Lung (tissue), 12 donors: ENCODE results near the gene TBK1. TPM values are rescaled to one million over a fixed set of nuclear protein-coding genes. Genes with fewer than 3 reads are reported as not detected.
"Not testable (repeated sequence)": the region's sequence is repeated elsewhere in the genome, so short reads cannot be mapped to it uniquely, and the experiment has no call there.

Source experiments
- ATAC-seq: fragments of 200-7000 bp; cut with Tn5 transposase; one replicate; pipeline ENCODE4 v1.9.1; 2020; ENCODE audit warnings: moderate number of reproducible peaks; ENCODE audit not compliant: insufficient read depth, low FRiP score
- DNase-seq, 3 donors: peaks; one replicate each; pipeline ENCODE4 v3.0.0-alpha.2; 2013 to 2017
- H3K27ac ChIP-seq, 2 donors: one replicate each; pipeline ENCODE4 v1.5.1; 2013; ENCODE audit warnings: mild to moderate bottlenecking in 2 of 2, moderate library complexity in 2 of 2, control low read depth in 1 of 2, inconsistent platforms in 1 of 2, low read depth in 1 of 2, low read length in 1 of 2
- H3K27me3 ChIP-seq, 3 donors: one replicate each; pipeline ENCODE4 v1.5.1; 2013; ENCODE audit warnings: low read length in 2 of 3; ENCODE audit not compliant: control insufficient read depth in 3 of 3, insufficient read depth in 3 of 3
- H3K36me3 ChIP-seq, 4 donors: one replicate each; pipeline ENCODE4 v1.5.1; 2013; ENCODE audit warnings: low read length in 4 of 4, mild to moderate bottlenecking in 1 of 4, moderate library complexity in 1 of 4; ENCODE audit not compliant: control insufficient read depth in 4 of 4, insufficient read depth in 4 of 4
- H3K4me1 ChIP-seq, 5 donors: one replicate each; pipeline ENCODE4 v1.5.1; 2013; ENCODE audit warnings: low read length in 5 of 5, mild to moderate bottlenecking in 2 of 5, moderate library complexity in 1 of 5; ENCODE audit not compliant: control insufficient read depth in 5 of 5, insufficient read depth in 5 of 5
- H3K4me3 ChIP-seq: one replicate; pipeline ENCODE4 v1.5.1; 2013; ENCODE audit warnings: mild to moderate bottlenecking, control low read depth, moderate library complexity
- H3K9ac ChIP-seq, 2 donors: one replicate each; pipeline ENCODE4 v1.5.1; 2013; ENCODE audit warnings: low read length in 2 of 2, control low read depth in 1 of 2; ENCODE audit not compliant: insufficient read depth in 1 of 2
- H3K9me3 ChIP-seq, 4 donors: one replicate each; pipeline ENCODE4 v1.5.1; 2013; ENCODE audit warnings: low read length in 3 of 4, mild to moderate bottlenecking in 1 of 4, moderate library complexity in 1 of 4; ENCODE audit not compliant: control insufficient read depth in 4 of 4, insufficient read depth in 3 of 4
- WGBS, 2 donors: extraction: QIAGEN DNeasy Blood & Tissue Kit; methylation state at CpG; one replicate each; pipeline ENCODE4 v1.1.7; 2013; 5-methylcytosine and 5-hydroxymethylcytosine counted together
- polyA plus RNA-seq, 2 donors: library from polyadenylated mRNA; stranded (reverse); fragments of 200-250 nt; gene quantifications; one replicate each; pipeline ENCODE4 v1.2.1, GENCODE V29; 2013
- total RNA-seq, 2 donors: library from RNA; depleted of rRNA in 1 of 2; stranded (reverse); fragments of >200 nt in 1 of 2; gene quantifications; one replicate each; pipeline ENCODE4 v1.2.1, GENCODE V29; 2014 to 2021
- TF ChIP-seq, protein P1 (sequence below): IDR thresholded peaks from 2 replicates; pipeline ENCODE4 v1.5.1; 2012; ENCODE audit warnings: mild to moderate bottlenecking; ENCODE audit errors: control extremely low read depth, extremely low read depth
- donor health status: control.
- donor health status: control.
- donor health status: Bipolar disorder and iron deficiency.
- donor health status: healthy.
- donor health status: DM: yes; HTN: yes; CAD: no.

TBK1 gene
- total and polyA plus RNA-seq, 4 donors = 14.5 to 50.1 (median 18.7) TPM

DNA sequence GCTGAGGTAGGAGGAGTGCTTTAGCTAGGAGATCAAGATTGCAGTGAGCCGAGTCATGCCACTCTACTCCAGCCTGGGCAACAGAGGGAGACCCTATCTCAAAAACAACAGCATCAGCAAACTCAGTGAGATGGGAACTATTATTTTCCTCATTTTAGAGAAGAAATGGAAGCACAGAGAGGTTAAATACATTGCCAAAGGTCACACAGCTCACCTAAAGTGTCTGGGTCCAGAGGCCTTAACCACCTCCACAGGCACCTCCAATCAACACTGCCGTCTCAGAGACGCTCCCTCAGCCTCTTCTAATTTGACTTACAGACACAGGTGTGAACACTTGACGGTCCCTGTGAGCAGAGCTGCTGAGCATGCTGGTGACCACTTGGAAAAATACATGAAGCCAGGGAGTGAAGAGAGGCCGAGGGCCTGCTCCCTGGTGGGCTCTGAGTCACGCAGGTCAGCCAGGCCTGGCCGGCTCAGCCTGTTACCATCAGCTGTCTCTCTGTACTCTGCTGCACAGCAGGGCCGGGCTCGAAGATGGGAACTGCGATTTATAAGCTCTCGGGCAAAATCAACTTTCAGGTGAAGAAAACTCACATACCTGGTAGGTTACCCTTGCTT is 80.9 kb downstream of the TBK1 start:
- Histone ChIP-seq H3K9me3 (no peaks in the 10 kb centered on the region), H3K4me1 (no peaks in the 10 kb centered on the region), H3K9ac (no peak overlapping the region), H3K4me3 (no peak overlapping the region), H3K27me3 (no peaks in the 10 kb centered on the region), H3K36me3 (no peaks in the 10 kb centered on the region), H3K27ac (no peak overlapping the region)
- DNase-seq (no peak), ATAC-seq (no peak)
- TF ChIP-seq, protein P1, sequence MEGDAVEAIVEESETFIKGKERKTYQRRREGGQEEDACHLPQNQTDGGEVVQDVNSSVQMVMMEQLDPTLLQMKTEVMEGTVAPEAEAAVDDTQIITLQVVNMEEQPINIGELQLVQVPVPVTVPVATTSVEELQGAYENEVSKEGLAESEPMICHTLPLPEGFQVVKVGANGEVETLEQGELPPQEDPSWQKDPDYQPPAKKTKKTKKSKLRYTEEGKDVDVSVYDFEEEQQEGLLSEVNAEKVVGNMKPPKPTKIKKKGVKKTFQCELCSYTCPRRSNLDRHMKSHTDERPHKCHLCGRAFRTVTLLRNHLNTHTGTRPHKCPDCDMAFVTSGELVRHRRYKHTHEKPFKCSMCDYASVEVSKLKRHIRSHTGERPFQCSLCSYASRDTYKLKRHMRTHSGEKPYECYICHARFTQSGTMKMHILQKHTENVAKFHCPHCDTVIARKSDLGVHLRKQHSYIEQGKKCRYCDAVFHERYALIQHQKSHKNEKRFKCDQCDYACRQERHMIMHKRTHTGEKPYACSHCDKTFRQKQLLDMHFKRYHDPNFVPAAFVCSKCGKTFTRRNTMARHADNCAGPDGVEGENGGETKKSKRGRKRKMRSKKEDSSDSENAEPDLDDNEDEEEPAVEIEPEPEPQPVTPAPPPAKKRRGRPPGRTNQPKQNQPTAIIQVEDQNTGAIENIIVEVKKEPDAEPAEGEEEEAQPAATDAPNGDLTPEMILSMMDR = no peak
- 96% methylated on average over 11 of the region's 11 CpGs for WGBS, 2 donors

DNA sequence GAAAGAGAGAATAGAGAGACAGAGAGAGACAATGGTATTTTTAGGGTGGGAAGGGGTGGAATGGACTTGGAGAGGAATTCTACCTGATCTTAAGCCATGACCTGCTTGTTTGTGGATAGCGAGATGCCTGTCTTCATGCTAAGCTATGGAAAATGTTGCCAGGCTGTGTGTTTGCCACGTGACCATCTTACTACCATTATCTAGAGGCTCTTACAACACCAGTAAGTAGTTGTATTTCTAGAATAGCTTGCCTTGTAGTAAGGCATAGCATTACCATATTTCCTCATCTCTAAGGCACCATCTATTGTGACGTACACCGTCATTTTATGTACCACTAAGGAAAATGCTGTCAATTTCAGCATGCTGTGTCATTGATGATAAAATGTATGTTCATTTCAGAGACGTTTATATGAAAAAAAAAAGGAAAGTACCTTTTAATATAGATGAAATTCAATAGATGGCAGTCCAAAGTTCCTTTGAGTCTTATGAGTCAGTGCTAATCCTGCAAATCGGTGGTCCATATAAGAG is 82.8 kb downstream of the TBK1 start:
- ATAC-seq = no peak
- H3K9ac ChIP-seq = no peak overlapping the region
- 82 to 86% methylated on average over 6 of the region's 6 CpGs for WGBS, 2 donors

DNA sequence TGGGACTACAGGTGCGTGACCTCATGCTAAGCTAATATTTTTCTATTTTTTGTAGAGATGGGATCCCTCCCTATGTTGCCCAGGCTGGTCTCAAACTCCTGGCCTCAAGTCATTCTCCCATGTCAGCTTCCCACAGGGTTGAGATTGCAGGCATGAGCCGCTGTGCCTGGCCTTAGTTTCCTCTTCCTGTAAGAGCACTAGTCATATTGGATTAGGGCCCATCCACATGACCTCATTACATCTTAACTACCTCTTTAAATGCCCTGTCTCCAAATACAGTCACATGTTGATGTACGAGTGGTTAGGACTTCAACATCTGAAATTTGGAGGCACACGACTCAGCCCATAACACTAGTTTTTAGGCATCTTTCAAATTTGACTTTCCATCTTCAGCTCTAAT is 86.2 kb downstream of the TBK1 start:
- ATAC-seq = no peak

More for the DNA sequence above, 82.8 kb downstream of the TBK1 start:
- DNase-seq = no peak
- Histone ChIP-seq H3K4me3 (no peak overlapping the region), H3K36me3 (no peaks in the 10 kb centered on the region), H3K9me3 (no peaks in the 10 kb centered on the region), H3K27me3 (no peaks in the 10 kb centered on the region), H3K27ac (no peak overlapping the region), H3K4me1 (no peaks in the 10 kb centered on the region)
- TF ChIP-seq, protein P1 = no peak

DNA sequence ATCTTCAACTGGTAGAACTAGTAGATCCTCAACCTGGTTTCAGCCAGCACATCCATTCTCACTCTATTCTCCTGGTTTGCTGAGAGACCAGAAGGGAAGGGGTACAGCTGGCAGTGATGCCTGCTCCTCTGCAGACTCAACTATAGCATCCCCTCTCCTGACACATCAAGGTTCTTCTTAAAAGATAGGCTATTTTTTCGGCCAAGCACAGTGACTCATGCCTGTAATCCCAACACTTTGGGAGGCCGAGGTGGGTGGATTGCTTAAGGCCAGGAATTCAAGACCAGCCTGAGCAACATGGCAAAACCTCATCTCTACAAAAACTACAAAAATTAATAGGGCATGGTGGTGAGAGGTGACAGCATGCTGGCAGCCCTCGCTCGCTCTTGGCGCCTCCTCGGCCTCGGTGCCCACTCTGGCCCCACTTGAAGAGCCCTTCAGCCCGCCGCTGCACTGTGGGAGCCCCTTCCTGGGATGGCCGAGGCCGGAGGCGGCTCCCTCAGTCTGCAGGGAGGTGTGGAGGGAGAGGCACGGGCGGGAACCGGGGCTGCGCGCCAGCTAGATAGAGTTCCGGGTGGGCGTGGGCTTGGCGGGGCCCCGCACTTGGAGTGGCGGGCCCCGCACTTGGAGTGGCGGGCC is 90.6 kb downstream of the TBK1 start:
- H3K4me3 ChIP-seq, H3K4me1 ChIP-seq, H3K27me3 ChIP-seq, ATAC-seq, H3K9ac ChIP-seq, DNase-seq, H3K36me3 ChIP-seq, H3K27ac ChIP-seq, H3K9me3 ChIP-seq: not testable (repeated sequence)
- 84 to 93% methylated on average over 19 to 24 of the region's 24 CpGs for WGBS, 2 donors

More for the DNA sequence above, 86.2 kb downstream of the TBK1 start:
- no peaks in the 10 kb centered on the region for H3K9me3 ChIP-seq
- no peaks in the 10 kb centered on the region for H3K36me3 ChIP-seq
- no peak overlapping the region for H3K9ac ChIP-seq
- DNase-seq = no peak
- no peak overlapping the region for H3K27ac ChIP-seq
- TF ChIP-seq, protein P1 = no peak
- peaks cover 0 to 2% (median 0%) of the 10 kb centered on the region in 3 donors for H3K27me3 ChIP-seq
- H3K4me3 ChIP-seq = no peak overlapping the region
- WGBS, 2 donors = 60 to 79% methylated on average over 4 of the region's 4 CpGs
- H3K4me1 ChIP-seq = peaks cover 0 to 1% (median 0%) of the 10 kb centered on the region in 5 donors
